Pulmonary artery endothelial cell (primary cell): Measurements from ENCODE around the gene RPS19BP1. TPM values are rescaled to one million over a fixed set of nuclear protein-coding genes. Genes with fewer than 3 reads are reported as not detected.
A peak's percentile ranks its signal among the peaks of the same experiment; 100 is the strongest.

Experiments used
- DNase-seq: peaks from one replicate; pipeline ENCODE4 v3.0.0-alpha.2; 2011; ENCODE audit warnings: low read depth, low spot score
- total RNA-seq: library from RNA; depleted of rRNA; stranded (reverse); fragments of >200 nt; gene quantifications from 2 replicates; pipeline ENCODE4 v1.2.3, GENCODE V29; 2014

RPS19BP1 gene
- total RNA-seq = 55.0 and 56.2 TPM in 2 replicates

- DNase-seq = peak; percentile 96
Measured at GRCh38 chr22:39532215-39533073, at the start of gene RPS19BP1. Gene RPS19BP1 (minus strand): TSS chr22:39532748. CDS start chr22:39532738, 10 bp downstream.

GRCh38 chr22:39581303-39581702 is 48.8 kb upstream of the RPS19BP1 start:
- no peak for DNase-seq

GRCh38 chr22:39580795-39581194 is 48.2 kb upstream of the RPS19BP1 start:
- DNase-seq = no peak

GRCh38 chr22:39580006-39580441 is 47.5 kb upstream of the RPS19BP1 start:
- no peak for DNase-seq

- no peak for DNase-seq
Measured at GRCh38 chr22:39577900-39578299, 45.4 kb upstream of the RPS19BP1 start.

- DNase-seq = peak; percentile 41
Measured at GRCh38 chr22:39577366-39577765, 44.8 kb upstream of the RPS19BP1 start.

- no peak for DNase-seq
Measured at GRCh38 chr22:39576027-39576426, 43.5 kb upstream of the RPS19BP1 start.

- no peak for DNase-seq
Measured at GRCh38 chr22:39575552-39575825, 42.9 kb upstream of the RPS19BP1 start.

- DNase-seq = peak; percentile 50
Measured at GRCh38 chr22:39574779-39575551, 42.4 kb upstream of the RPS19BP1 start.

GRCh38 chr22:39571538-39571937 is 39.0 kb upstream of the RPS19BP1 start:
- no peak for DNase-seq

GRCh38 chr22:39570665-39571064 is 38.1 kb upstream of the RPS19BP1 start, which contains the start of gene CACNA1I:
Gene CACNA1I (plus strand): TSS chr22:39570753. CDS start chr22:39570753, 0 bp downstream.
- no peak for DNase-seq

GRCh38 chr22:39570226-39570625 is 37.7 kb upstream of the RPS19BP1 start:
- DNase-seq = no peak

- DNase-seq = no peak
Measured at GRCh38 chr22:39569066-39569465, 36.5 kb upstream of the RPS19BP1 start.

- DNase-seq = no peak
Measured at GRCh38 chr22:39568278-39568981, 35.9 kb upstream of the RPS19BP1 start.

GRCh38 chr22:39567135-39567946 is 34.8 kb upstream of the RPS19BP1 start:
- DNase-seq = no peak

GRCh38 chr22:39565414-39565944 is 32.9 kb upstream of the RPS19BP1 start:
- no peak for DNase-seq

GRCh38 chr22:39563571-39564428 is 31.3 kb upstream of the RPS19BP1 start:
- no peak for DNase-seq

- DNase-seq = no peak
Measured at GRCh38 chr22:39562839-39563489, 30.4 kb upstream of the RPS19BP1 start.

- DNase-seq = no peak
Measured at GRCh38 chr22:39560127-39560526, 27.6 kb upstream of the RPS19BP1 start.
